WTC11 (cell line): ENCODE data around the gene NCKAP5. TPM values are rescaled to one million over a fixed set of nuclear protein-coding genes. Genes with fewer than 3 reads are reported as not detected.

Source experiments
- ATAC-seq: fragments of 200-7000 bp; cut with Tn5 transposase; 2 replicates; pipeline ENCODE4 v1.10.0; 2021; ENCODE audit warnings: mild to moderate bottlenecking, moderate library complexity
- CTCF ChIA-PET: fragments of 300-600 bp; sonication (Branson Sonifier 250); formaldehyde crosslinking; loops from one replicate; lab custom pipeline; 2021; ENCODE audit warnings: antibody characterized with exemption; lab: Charles Lee
- POLR2A ChIA-PET: fragments of 350-600 bp; sonication (Branson Sonifier 250); formaldehyde crosslinking; loops from one replicate; lab custom pipeline; 2021; ENCODE audit warnings: antibody characterized with exemption; lab: Charles Lee
- DNase-seq: peaks from one replicate; pipeline ENCODE4 v3.0.0; 2021; ENCODE audit warnings: low spot score
- H3K27ac Mint-ChIP-seq: 2 replicates; pipeline ENCODE4 v1.8.0; 2021; ENCODE audit warnings: mixed read lengths
- H3K27me3 Mint-ChIP-seq: 2 replicates; pipeline ENCODE4 v1.8.0; 2021; ENCODE audit warnings: low read depth, mild to moderate bottlenecking, moderate library complexity, mixed read lengths
- H3K36me3 Mint-ChIP-seq: 2 replicates; pipeline ENCODE4 v1.8.0; 2021; ENCODE audit warnings: mixed read lengths
- H3K4me1 Mint-ChIP-seq: 2 replicates; pipeline ENCODE4 v1.8.0; 2022; ENCODE audit warnings: mixed read lengths
- H3K4me3 Mint-ChIP-seq: 2 replicates; pipeline ENCODE4 v1.8.0; 2021; ENCODE audit warnings: mild to moderate bottlenecking, moderate library complexity, mixed read lengths
- H3K9me3 Mint-ChIP-seq: 2 replicates; pipeline ENCODE4 v1.8.0; 2021; ENCODE audit warnings: mixed read lengths
- E2F1 ChIP-seq: sonication (generic); formaldehyde crosslinking; IDR thresholded peaks from 2 replicates; pipeline ENCODE4 v1.8.0; 2022; ENCODE audit warnings: mild to moderate bottlenecking, missing genetic modification reagents
- ESRRA ChIP-seq: sonication (generic); formaldehyde crosslinking; IDR thresholded peaks from 2 replicates; pipeline ENCODE4 v1.8.1; 2022; ENCODE audit warnings: mild to moderate bottlenecking, missing genetic modification reagents, borderline replicate concordance
- KAT7 ChIP-seq: sonication (generic); formaldehyde crosslinking; IDR thresholded peaks from 2 replicates; pipeline ENCODE4 v1.8.1; 2023; ENCODE audit warnings: missing genetic modification reagents, mild to moderate bottlenecking, borderline replicate concordance
- MXD4 ChIP-seq: fragments of 250-450 bp; sonication (Bioruptor Pico); IDR thresholded peaks from 2 replicates; pipeline ENCODE4 v1.8.0; 2021; ENCODE audit warnings: mild to moderate bottlenecking, moderate library complexity, borderline replicate concordance
- MYBL2 ChIP-seq: sonication (generic); formaldehyde crosslinking; IDR thresholded peaks from 2 replicates; pipeline ENCODE4 v1.8.1; 2023; ENCODE audit warnings: mild to moderate bottlenecking, moderate library complexity, missing genetic modification reagents
- NFATC4 ChIP-seq: fragments of 250-450 bp; sonication (Bioruptor Pico); IDR thresholded peaks from 2 replicates; pipeline ENCODE4 v1.9.0; 2021; ENCODE audit warnings: mild to moderate bottlenecking
- RORB ChIP-seq: fragments of 250-450 bp; sonication (Bioruptor Pico); IDR thresholded peaks from 2 replicates; pipeline ENCODE4 v1.9.0; 2021; ENCODE audit warnings: mild to moderate bottlenecking
- SMAD4 ChIP-seq: sonication (generic); formaldehyde crosslinking; IDR thresholded peaks from 2 replicates; pipeline ENCODE4 v1.8.0; 2022; ENCODE audit warnings: mild to moderate bottlenecking, missing genetic modification reagents
- SOX15 ChIP-seq: fragments of 250-450 bp; sonication (Bioruptor Pico); IDR thresholded peaks from 2 replicates; pipeline ENCODE4 v1.9.0; 2021; ENCODE audit warnings: mild to moderate bottlenecking
- ZBTB21 ChIP-seq: sonication (generic); formaldehyde crosslinking; IDR thresholded peaks from 2 replicates; pipeline ENCODE4 v1.8.1; 2023; ENCODE audit warnings: mild to moderate bottlenecking, missing genetic modification reagents, borderline replicate concordance
- ZBTB43 ChIP-seq: sonication (generic); formaldehyde crosslinking; IDR thresholded peaks from 2 replicates; pipeline ENCODE4 v1.8.1; 2023; ENCODE audit warnings: mild to moderate bottlenecking, missing genetic modification reagents
- ZMAT4 ChIP-seq: fragments of 250-450 bp; sonication (Bioruptor Pico); IDR thresholded peaks from 2 replicates; pipeline ENCODE4 v1.9.0; 2021; ENCODE audit warnings: mild to moderate bottlenecking
- ZNF121 ChIP-seq: sonication (generic); formaldehyde crosslinking; IDR thresholded peaks from 2 replicates; pipeline ENCODE4 v1.8.0; 2023; ENCODE audit warnings: missing genetic modification reagents
- ZNF219 ChIP-seq: sonication (generic); formaldehyde crosslinking; IDR thresholded peaks from 2 replicates; pipeline ENCODE4 v1.8.0; 2023; ENCODE audit warnings: missing genetic modification reagents, mild to moderate bottlenecking, borderline replicate concordance
- ZNF317 ChIP-seq: sonication (generic); formaldehyde crosslinking; IDR thresholded peaks from 2 replicates; pipeline ENCODE4 v1.8.1; 2023; ENCODE audit warnings: low read depth, mild to moderate bottlenecking, moderate library complexity, missing genetic modification reagents, borderline replicate concordance
- total RNA-seq: library from RNA; stranded (reverse); gene quantifications from 3 replicates; pipeline ENCODE4 v1.2.3, GENCODE V29; 2021
- TF ChIP-seq, protein P1 (sequence below): sonication (generic); formaldehyde crosslinking; conservative IDR thresholded peaks from 2 replicates; pipeline ENCODE4 v1.8.1; 2022; ENCODE audit warnings: mild to moderate bottlenecking, missing genetic modification reagents
- TF ChIP-seq, protein P2 (sequence below): fragments of 250-450 bp; sonication (Bioruptor Pico); IDR thresholded peaks from 2 replicates; pipeline ENCODE4 v1.9.0; 2021; ENCODE audit warnings: mild to moderate bottlenecking, borderline replicate concordance
- TF ChIP-seq, protein P3 (sequence below): fragments of 250-450 bp; sonication (Bioruptor Pico); conservative IDR thresholded peaks from 2 replicates; pipeline ENCODE4 v1.9.0; 2021; ENCODE audit warnings: mild to moderate bottlenecking
- TF ChIP-seq, protein P4 (sequence below): sonication (generic); formaldehyde crosslinking; IDR thresholded peaks from 2 replicates; pipeline ENCODE4 v1.8.1; 2022; ENCODE audit warnings: missing genetic modification reagents, borderline replicate concordance

The NCKAP5 gene
- total RNA-seq, 1 experiment from 2014 or later: 0.55 TPM

DNA sequence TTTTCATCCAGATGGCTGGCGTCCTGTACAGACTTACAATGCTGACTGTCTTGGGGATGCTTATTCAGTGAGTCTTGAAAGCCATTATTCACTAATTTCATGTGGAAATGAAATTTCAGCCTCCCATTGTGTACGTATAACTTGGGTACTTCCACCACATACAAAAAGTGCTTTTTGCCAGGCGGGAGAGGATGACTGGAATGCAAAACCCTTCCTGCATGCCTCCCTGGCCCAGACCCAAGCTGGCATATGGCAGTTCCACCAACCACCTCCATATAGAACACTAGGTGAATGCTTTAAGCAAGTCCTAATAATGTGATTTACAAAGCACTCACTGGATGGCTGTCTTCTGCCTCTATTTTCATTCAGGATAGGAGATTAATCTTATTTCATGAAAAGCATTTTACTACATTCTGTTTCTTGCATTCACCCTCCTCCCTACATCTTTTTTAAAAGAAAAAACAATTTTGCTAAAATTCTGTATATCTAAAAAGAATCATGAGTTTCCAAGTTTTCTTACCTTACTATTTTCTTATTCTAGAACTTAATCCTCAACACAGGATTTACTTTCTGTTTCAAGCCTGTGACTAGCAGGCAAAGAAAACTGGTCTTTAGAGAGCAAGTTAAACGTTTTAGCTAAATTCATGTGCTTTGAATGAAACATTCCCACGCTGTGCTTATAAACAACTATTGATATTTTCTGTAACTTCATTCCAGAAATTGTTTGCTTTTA lies 327.6 kb downstream of the NCKAP5 start:
- ATAC-seq: no peak
- no peaks in the 10 kb centered on the region for H3K4me1 Mint-ChIP-seq
- no peak overlapping the region for H3K4me3 Mint-ChIP-seq
- TF ChIP-seq, protein P1, sequence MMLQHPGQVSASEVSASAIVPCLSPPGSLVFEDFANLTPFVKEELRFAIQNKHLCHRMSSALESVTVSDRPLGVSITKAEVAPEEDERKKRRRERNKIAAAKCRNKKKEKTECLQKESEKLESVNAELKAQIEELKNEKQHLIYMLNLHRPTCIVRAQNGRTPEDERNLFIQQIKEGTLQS (CRISPR knock-in tag): no peak
- TF ChIP-seq, protein P2, sequence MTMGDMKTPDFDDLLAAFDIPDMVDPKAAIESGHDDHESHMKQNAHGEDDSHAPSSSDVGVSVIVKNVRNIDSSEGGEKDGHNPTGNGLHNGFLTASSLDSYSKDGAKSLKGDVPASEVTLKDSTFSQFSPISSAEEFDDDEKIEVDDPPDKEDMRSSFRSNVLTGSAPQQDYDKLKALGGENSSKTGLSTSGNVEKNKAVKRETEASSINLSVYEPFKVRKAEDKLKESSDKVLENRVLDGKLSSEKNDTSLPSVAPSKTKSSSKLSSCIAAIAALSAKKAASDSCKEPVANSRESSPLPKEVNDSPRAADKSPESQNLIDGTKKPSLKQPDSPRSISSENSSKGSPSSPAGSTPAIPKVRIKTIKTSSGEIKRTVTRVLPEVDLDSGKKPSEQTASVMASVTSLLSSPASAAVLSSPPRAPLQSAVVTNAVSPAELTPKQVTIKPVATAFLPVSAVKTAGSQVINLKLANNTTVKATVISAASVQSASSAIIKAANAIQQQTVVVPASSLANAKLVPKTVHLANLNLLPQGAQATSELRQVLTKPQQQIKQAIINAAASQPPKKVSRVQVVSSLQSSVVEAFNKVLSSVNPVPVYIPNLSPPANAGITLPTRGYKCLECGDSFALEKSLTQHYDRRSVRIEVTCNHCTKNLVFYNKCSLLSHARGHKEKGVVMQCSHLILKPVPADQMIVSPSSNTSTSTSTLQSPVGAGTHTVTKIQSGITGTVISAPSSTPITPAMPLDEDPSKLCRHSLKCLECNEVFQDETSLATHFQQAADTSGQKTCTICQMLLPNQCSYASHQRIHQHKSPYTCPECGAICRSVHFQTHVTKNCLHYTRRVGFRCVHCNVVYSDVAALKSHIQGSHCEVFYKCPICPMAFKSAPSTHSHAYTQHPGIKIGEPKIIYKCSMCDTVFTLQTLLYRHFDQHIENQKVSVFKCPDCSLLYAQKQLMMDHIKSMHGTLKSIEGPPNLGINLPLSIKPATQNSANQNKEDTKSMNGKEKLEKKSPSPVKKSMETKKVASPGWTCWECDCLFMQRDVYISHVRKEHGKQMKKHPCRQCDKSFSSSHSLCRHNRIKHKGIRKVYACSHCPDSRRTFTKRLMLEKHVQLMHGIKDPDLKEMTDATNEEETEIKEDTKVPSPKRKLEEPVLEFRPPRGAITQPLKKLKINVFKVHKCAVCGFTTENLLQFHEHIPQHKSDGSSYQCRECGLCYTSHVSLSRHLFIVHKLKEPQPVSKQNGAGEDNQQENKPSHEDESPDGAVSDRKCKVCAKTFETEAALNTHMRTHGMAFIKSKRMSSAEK: no peak
- no peak for TF ChIP-seq KAT7 (CRISPR knock-in tag)
- no peak for TF ChIP-seq ZMAT4 (CRISPR knock-in tag)
- TF ChIP-seq NFATC4 (CRISPR knock-in tag): no peak
- no peak for TF ChIP-seq ZNF317 (CRISPR knock-in tag)
- no peak for TF ChIP-seq ESRRA
- no peak for TF ChIP-seq MXD4 (CRISPR knock-in tag)
- no peak for TF ChIP-seq SOX15 (CRISPR knock-in tag)
- TF ChIP-seq, protein P3, sequence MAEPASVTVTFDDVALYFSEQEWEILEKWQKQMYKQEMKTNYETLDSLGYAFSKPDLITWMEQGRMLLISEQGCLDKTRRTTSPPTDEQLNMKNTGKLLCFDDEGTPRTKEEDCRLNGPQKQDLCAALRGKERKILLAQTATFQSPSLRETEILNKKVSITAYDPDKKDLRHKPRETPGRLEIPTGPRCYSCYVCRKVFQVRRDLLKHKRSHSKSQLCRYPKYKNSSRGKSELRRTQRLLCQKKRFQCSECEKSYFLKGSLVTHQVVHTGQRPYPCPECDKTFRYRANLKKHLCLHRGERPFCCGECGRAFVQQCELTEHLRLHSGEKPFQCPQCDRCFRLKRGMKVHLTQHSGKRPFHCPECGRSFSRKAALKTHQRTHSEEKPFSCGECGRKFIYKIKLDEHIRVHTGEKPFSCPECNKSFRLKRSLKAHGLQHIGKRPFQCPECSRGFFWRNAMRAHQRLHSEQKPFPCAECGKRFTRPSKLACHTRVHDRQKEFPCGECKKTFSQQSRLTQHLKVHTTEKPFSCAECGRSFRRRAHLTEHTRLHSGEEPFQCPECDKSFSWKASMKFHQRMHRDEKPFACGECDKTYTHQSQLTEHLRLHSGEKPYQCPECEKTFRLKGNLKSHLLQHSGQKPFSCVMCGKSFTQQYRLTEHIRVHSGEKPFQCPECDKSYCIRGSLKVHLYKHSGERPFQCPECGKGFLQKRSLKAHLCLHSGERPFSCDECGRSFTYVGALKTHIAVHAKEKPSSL (CRISPR knock-in tag): no peak
- TF ChIP-seq RORB (CRISPR knock-in tag): no peak
- no peak for TF ChIP-seq ZBTB43 (CRISPR knock-in tag)
- no peak for TF ChIP-seq MYBL2
- no peak for TF ChIP-seq SMAD4 (CRISPR knock-in tag)
- no peak for TF ChIP-seq ZBTB21 (CRISPR knock-in tag)
- TF ChIP-seq E2F1 (CRISPR knock-in tag): no peak
- TF ChIP-seq, protein P4, sequence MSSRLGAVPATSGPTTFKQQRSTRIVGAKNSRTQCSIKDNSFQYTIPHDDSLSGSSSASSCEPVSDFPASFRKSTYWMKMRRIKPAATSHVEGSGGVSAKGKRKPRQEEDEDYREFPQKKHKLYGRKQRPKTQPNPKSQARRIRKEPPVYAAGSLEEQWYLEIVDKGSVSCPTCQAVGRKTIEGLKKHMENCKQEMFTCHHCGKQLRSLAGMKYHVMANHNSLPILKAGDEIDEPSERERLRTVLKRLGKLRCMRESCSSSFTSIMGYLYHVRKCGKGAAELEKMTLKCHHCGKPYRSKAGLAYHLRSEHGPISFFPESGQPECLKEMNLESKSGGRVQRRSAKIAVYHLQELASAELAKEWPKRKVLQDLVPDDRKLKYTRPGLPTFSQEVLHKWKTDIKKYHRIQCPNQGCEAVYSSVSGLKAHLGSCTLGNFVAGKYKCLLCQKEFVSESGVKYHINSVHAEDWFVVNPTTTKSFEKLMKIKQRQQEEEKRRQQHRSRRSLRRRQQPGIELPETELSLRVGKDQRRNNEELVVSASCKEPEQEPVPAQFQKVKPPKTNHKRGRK: no peak
- no peak for TF ChIP-seq ZNF219
- no peak for TF ChIP-seq ZNF121 (CRISPR knock-in tag)
- TF ChIP-seq, all 79 proteins: peak for 0
- POLR2A ChIA-PET: no interaction called here
- CTCF ChIA-PET: no interaction called here
- H3K27me3 Mint-ChIP-seq: no peaks in the 10 kb centered on the region
- H3K36me3 Mint-ChIP-seq: no peaks in the 10 kb centered on the region
- H3K27ac Mint-ChIP-seq: no peak overlapping the region
- H3K9me3 Mint-ChIP-seq: no peaks in the 10 kb centered on the region
- no peak for DNase-seq
